Body of pancreas (tissue), 4 donors: Measurements from ENCODE around the gene ACTR10. TPM values are rescaled to one million over a fixed set of nuclear protein-coding genes. Genes with fewer than 3 reads are reported as not detected.

Experiments
- ATAC-seq: fragments of 150-250 bp; one replicate; pipeline ENCODE4 v1.9.1; 2016
- DNase-seq, 4 donors: peaks; one replicate each; pipeline ENCODE4 v3.0.0-alpha.2; 2019
- H3K27ac ChIP-seq, 4 donors: fragments of 200-600 bp; sonication (generic); 1 replicate in 3 of 4; 2 replicates in 1 of 4; pipeline versions ENCODE4 v1.5.1 to v1.6.1; 2016 to 2019; ENCODE audit warnings: mild to moderate bottlenecking in 1 of 4, mixed read lengths in 1 of 4, moderate library complexity in 1 of 4
- H3K27me3 ChIP-seq, 2 donors: fragments of 200-600 bp; sonication (generic); one replicate each; pipeline ENCODE4 v1.6.0; 2016; ENCODE audit warnings: mild to moderate bottlenecking in 1 of 2
- H3K36me3 ChIP-seq, 2 donors: fragments of 200-600 bp; sonication (generic); replicated peaks in 1 of 2; 2 replicates each; pipeline ENCODE4 v1.5.1; 2016; ENCODE audit warnings: low read depth in 2 of 2; ENCODE audit not compliant: insufficient read depth in 1 of 2
- H3K4me1 ChIP-seq: fragments of 200-600 bp; sonication (generic); one replicate; pipeline ENCODE4 v1.6.0; 2016
- H3K4me3 ChIP-seq, 2 donors: fragments of 200-600 bp; sonication (generic); 1 replicate in 1 of 2; 2 replicates in 1 of 2; pipeline ENCODE4 v1.5.1; 2016 to 2019
- H3K9me3 ChIP-seq, 3 donors: fragments of 200-600 bp; sonication (generic); 1 replicate in 2 of 3; 2 replicates in 1 of 3; pipeline ENCODE4 v1.5.1; 2016
- POLR2A ChIP-seq, 3 donors: fragments of 450-650 bp; IDR thresholded peaks; one replicate each; pipeline ENCODE4 v1.6.1; 2016; ENCODE audit warnings: antibody characterized with exemption in 3 of 3, mild to moderate bottlenecking in 2 of 3
- WGBS, 2 donors: methylation state at CpG; one replicate each; pipeline ENCODE4 v1.1.5; 2017; 5-methylcytosine and 5-hydroxymethylcytosine counted together
- intact Hi-C: fragments of 100-400 bp; cut with DNase I; formaldehyde crosslinking; loops from one replicate; pipeline ENCODE4 v1.15.1; 2023
- total RNA-seq, 2 donors: library from RNA; depleted of rRNA; stranded (reverse); fragments of >200 nt; gene quantifications; one replicate each; pipeline ENCODE4 v1.1.0, GENCODE V29; 2016
- TF ChIP-seq, protein P1 (sequence below), 7 experiments: fragments of 450-650 bp in 4 of 7; fragments of 200-600 bp in 3 of 7; sonication (generic) in 3 of 7; IDR thresholded peaks; one replicate each; pipeline ENCODE4 v1.5.1; 2016 to 2019; ENCODE audit warnings: antibody characterized with exemption in 7 of 7

The ACTR10 gene
- total RNA-seq, 2 donors from 2014 or later = 31.9 to 74.5 TPM

- intact Hi-C loops = no loop called here
- peak; percentile 83 for ATAC-seq
- Histone ChIP-seq H3K4me3 (no peak overlapping the region), H3K9me3 (no peaks in the 10 kb centered on the region), H3K27me3 (no peaks in the 10 kb centered on the region), H3K36me3 (peaks cover 0 to 20% of the 10 kb centered on the region in 2 donors), H3K4me1 (peaks cover 23% of the 10 kb centered on the region), H3K27ac (peak overlapping the region in 3 of 4 donors; percentile 4 to 59 (median 44))
- WGBS, 2 donors = 46 to 53% methylated on average over 4 of the region's 4 CpGs
- TF ChIP-seq POLR2A (IDR thresholded peaks at IDR 0.05) = no peak
- TF ChIP-seq, protein P1, sequence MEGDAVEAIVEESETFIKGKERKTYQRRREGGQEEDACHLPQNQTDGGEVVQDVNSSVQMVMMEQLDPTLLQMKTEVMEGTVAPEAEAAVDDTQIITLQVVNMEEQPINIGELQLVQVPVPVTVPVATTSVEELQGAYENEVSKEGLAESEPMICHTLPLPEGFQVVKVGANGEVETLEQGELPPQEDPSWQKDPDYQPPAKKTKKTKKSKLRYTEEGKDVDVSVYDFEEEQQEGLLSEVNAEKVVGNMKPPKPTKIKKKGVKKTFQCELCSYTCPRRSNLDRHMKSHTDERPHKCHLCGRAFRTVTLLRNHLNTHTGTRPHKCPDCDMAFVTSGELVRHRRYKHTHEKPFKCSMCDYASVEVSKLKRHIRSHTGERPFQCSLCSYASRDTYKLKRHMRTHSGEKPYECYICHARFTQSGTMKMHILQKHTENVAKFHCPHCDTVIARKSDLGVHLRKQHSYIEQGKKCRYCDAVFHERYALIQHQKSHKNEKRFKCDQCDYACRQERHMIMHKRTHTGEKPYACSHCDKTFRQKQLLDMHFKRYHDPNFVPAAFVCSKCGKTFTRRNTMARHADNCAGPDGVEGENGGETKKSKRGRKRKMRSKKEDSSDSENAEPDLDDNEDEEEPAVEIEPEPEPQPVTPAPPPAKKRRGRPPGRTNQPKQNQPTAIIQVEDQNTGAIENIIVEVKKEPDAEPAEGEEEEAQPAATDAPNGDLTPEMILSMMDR (IDR thresholded peaks at IDR 0.05) = peak in 5 of 7 experiments; percentile 12 to 42 (median 31)
- DNase-seq = peak; percentile 49 to 71 (median 60)
These were observed 72.8 kb downstream of the ACTR10 start for GRCh38 chr14:58272588-58273372.

DNA sequence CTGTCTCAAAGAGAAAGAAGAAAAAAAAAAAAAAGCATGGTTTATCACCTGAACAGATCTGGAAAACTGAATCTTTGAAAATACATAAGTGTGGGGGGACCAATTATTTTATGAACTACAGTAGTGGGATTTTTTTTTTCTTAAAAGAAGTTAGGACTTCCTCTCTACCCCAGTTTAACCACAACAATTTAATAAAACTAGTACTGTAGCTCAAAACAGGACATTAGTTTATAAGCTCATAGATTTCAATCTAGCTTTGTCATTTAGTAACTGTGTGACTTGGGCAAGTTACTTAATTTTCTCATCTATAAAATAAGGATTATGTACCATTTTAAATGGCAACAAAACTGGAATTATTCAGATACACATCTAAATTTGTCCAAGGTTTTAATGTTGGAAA, 74.9 kb downstream of the ACTR10 start:
- TF ChIP-seq POLR2A (IDR thresholded peaks at IDR 0.05) = no peak
- TF ChIP-seq, protein P1 (IDR thresholded peaks at IDR 0.05) = no peak
- intact Hi-C loops = no loop called here
- no peak for DNase-seq
- Histone ChIP-seq H3K4me1 (peaks cover 23% of the 10 kb centered on the region), H3K9me3 (no peaks in the 10 kb centered on the region), H3K4me3 (no peak overlapping the region), H3K27me3 (no peaks in the 10 kb centered on the region), H3K27ac (peak overlapping the region in 1 of 4 donors; percentile 35), H3K36me3 (peaks cover 0 to 10% of the 10 kb centered on the region in 2 donors)
- ATAC-seq = no peak

DNA sequence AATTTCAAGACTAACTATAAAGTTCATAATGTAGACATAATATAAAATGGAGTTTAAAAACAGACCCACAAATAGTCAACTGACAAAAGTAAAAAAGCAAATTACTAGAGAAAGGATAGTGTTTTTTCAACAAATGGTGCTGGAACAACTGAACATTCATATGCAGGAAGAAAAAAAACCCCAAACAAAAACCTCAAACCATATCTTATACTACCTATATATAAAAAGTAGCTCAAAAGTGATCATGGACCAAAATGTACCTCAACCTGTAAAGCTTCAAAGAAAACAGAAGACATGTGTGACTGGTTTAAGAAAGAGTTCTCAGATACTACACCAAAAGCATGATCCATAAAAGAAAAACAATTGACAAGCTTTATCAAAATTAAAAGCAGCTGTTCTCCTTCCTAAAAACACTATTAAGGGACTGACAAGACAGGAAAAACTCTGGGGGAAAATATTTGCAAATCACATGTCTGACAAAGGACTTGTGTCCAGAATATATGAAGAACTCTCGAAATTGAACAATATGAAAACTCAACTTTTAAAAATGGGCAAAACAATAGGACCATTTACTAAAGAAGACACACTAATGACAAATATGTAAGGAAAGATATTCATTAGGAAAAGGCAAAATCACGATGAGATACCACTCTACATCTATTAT, 75.7 kb downstream of the ACTR10 start:
- H3K4me1 ChIP-seq = peaks cover 25% of the 10 kb centered on the region
- H3K36me3 ChIP-seq = peaks cover 0 to 6% of the 10 kb centered on the region in 2 donors
- intact Hi-C loops = no loop called here
- no peak for ATAC-seq
- TF ChIP-seq POLR2A (IDR thresholded peaks at IDR 0.05) = no peak
- TF ChIP-seq, protein P1 (IDR thresholded peaks at IDR 0.05) = no peak
- H3K9me3 ChIP-seq = no peaks in the 10 kb centered on the region
- peak overlapping the region in 1 of 4 donors; percentile 18 for H3K27ac ChIP-seq
- DNase-seq = no peak
- WGBS, 2 donors = 57 to 80% methylated on average over 2 of the region's 2 CpGs
- H3K4me3 ChIP-seq = no peak overlapping the region
- H3K27me3 ChIP-seq = no peaks in the 10 kb centered on the region

DNA sequence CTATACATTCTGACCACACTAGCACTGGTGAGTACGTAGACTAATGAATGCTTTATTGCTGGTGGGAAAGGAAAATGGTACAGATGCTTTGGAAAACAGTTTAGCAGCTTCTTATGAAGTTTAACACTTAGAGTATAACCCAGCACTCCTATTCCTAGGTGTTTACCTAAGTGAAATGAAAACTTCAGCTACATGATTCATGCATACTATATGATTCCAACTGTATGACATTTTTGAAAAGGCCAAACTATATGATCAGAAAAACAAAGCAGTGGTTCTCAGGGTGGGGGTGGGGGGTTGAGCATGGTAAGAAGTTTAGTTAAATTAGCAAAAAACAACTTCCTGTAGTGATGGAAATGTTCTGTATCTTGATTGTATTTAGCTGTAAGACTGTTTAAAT, 76.3 kb downstream of the ACTR10 start:
- no peak for ATAC-seq
- DNase-seq = no peak

More for the DNA sequence above, 76.3 kb downstream of the ACTR10 start:
- Histone ChIP-seq H3K4me1 (peaks cover 30% of the 10 kb centered on the region), H3K4me3 (no peak overlapping the region), H3K27me3 (no peaks in the 10 kb centered on the region), H3K36me3 (peaks cover 0 to 6% of the 10 kb centered on the region in 2 donors), H3K27ac (no peak overlapping the region), H3K9me3 (no peaks in the 10 kb centered on the region)
- intact Hi-C loops = no loop called here
- WGBS, 2 donors = 88 to 92% methylated on average over 1 of the region's 1 CpG
- TF ChIP-seq, protein P1 (IDR thresholded peaks at IDR 0.05) = no peak
- no peak for TF ChIP-seq POLR2A (IDR thresholded peaks at IDR 0.05)
